PC-3 (cell line): ENCODE results near the gene MYO18A.

Experiments
- EZH2 ChIP-seq: fragments of 300-600 bp; sonication (generic); IDR thresholded peaks from one replicate; pipeline ENCODE4 v1.6.1; 2017; ENCODE audit warnings: antibody characterized with exemption, mild to moderate bottlenecking, low read length; ENCODE audit not compliant: unreplicated experiment
- EZH2phosphoT487 ChIP-seq: fragments of 300-600 bp; sonication (generic); IDR thresholded peaks from 2 replicates; pipeline ENCODE4 v1.6.1; 2018; ENCODE audit warnings: mild to moderate bottlenecking, antibody characterized with exemption, low read length, borderline replicate concordance
- TF ChIP-seq, protein P1 (sequence below): fragments of 300-600 bp; sonication (generic); conservative IDR thresholded peaks from 2 replicates; pipeline ENCODE4 v1.5.1; 2017; ENCODE audit warnings: antibody characterized with exemption, low read depth, mild to moderate bottlenecking, low read length

DNA sequence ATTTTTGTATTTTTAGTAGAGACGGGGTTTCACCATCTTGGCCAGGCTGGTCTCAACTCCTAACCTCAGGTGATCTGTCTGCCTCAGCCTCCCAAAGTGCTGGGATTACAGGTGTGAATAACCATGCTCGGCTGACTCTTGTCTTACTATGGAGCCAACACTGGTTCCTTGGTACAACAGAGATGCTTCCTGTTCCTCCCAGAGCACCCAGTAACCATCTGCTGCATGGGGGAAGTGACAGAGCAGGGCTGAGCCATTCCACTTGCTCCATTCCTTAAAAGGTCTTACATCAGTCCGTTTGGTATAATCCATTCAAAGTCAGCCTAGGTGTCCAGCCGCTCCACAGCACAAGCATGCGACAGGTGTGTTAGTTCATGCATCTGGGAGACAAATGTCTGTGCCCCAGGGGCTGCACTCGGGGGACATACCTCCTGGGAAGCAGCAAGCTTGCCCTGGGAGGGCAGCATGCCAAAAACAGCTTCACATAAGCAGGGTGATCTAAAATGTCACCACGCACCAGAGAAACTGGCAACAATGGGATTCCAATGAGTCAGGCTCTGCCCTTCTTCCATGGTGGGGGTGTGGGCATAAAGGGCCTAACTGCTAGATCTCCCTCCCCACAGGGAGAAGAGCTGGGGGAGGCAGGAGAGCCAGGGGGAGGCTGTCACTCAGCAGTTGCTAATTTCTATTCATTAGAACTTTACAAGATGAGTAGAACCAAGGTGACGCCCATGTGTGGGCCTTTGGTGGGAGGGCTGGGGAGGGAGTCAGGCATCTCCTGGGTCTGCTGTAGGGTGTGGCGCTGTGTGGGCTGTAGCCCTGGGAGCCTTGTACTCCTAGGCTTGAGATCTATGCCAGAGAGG is 101.8 kb downstream of the MYO18A start:
- TF ChIP-seq, protein P1, sequence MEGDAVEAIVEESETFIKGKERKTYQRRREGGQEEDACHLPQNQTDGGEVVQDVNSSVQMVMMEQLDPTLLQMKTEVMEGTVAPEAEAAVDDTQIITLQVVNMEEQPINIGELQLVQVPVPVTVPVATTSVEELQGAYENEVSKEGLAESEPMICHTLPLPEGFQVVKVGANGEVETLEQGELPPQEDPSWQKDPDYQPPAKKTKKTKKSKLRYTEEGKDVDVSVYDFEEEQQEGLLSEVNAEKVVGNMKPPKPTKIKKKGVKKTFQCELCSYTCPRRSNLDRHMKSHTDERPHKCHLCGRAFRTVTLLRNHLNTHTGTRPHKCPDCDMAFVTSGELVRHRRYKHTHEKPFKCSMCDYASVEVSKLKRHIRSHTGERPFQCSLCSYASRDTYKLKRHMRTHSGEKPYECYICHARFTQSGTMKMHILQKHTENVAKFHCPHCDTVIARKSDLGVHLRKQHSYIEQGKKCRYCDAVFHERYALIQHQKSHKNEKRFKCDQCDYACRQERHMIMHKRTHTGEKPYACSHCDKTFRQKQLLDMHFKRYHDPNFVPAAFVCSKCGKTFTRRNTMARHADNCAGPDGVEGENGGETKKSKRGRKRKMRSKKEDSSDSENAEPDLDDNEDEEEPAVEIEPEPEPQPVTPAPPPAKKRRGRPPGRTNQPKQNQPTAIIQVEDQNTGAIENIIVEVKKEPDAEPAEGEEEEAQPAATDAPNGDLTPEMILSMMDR = no peak
- TF ChIP-seq EZH2 (no peak), EZH2phosphoT487 (no peak)
